Adipocyte (in vitro differentiated cells): ENCODE measurements around the gene PLCL1.

Experiments
- DNase-seq: peaks from one replicate; pipeline ENCODE4 v3.0.0-alpha.2; 2015; ENCODE audit warnings: low read depth
- H3K27me3 ChIP-seq: replicated peaks from 2 replicates; pipeline ENCODE4 v1.7.0; 2013; ENCODE audit warnings: mild to moderate bottlenecking, low read length, moderate library complexity; ENCODE audit not compliant: control insufficient read depth, insufficient read depth
- H3K36me3 ChIP-seq: 2 replicates; pipeline ENCODE4 v1.7.0; 2013; ENCODE audit warnings: low read length, mild to moderate bottlenecking, moderate library complexity; ENCODE audit not compliant: control insufficient read depth, insufficient read depth, severe bottlenecking
- H3K4me1 ChIP-seq: 2 replicates; pipeline ENCODE4 v1.7.0; 2013; ENCODE audit warnings: mild to moderate bottlenecking, low read length, moderate library complexity; ENCODE audit not compliant: control insufficient read depth, insufficient read depth
- H3K4me3 ChIP-seq: 2 replicates; pipeline ENCODE4 v1.7.0; 2013; ENCODE audit warnings: mild to moderate bottlenecking, low read length, moderate library complexity
- H3K9ac ChIP-seq: 2 replicates; pipeline ENCODE4 v1.7.0; 2013; ENCODE audit warnings: mild to moderate bottlenecking, low read length, moderate library complexity
- H3K9me3 ChIP-seq: 2 replicates; pipeline ENCODE4 v1.7.0; 2013; ENCODE audit warnings: mild to moderate bottlenecking, low read length, moderate library complexity; ENCODE audit not compliant: control insufficient read depth

PLCL1 gene

GRCh38 chr2:198134293-198134955, 330.0 kb downstream of the PLCL1 start:
- H3K9ac ChIP-seq: no peak overlapping the region
- no peak for DNase-seq
- H3K4me1 ChIP-seq: peaks cover 17% of the 10 kb centered on the region
- peaks cover 2% of the 10 kb centered on the region for H3K27me3 ChIP-seq
- no peaks in the 10 kb centered on the region for H3K9me3 ChIP-seq
- H3K36me3 ChIP-seq: no peaks in the 10 kb centered on the region
- H3K4me3 ChIP-seq: no peak overlapping the region

GRCh38 chr2:198135481-198135934, 331.1 kb downstream of the PLCL1 start:
- Histone ChIP-seq H3K27me3 (peaks cover 2% of the 10 kb centered on the region), H3K36me3 (no peaks in the 10 kb centered on the region), H3K4me1 (peaks cover 17% of the 10 kb centered on the region), H3K9ac (no peak overlapping the region), H3K9me3 (no peaks in the 10 kb centered on the region), H3K4me3 (no peak overlapping the region)
- peak; percentile 40 for DNase-seq

- Histone ChIP-seq H3K4me1 (peaks cover 17% of the 10 kb centered on the region), H3K4me3 (no peak overlapping the region), H3K36me3 (no peaks in the 10 kb centered on the region), H3K27me3 (no peaks in the 10 kb centered on the region), H3K9ac (no peak overlapping the region), H3K9me3 (no peaks in the 10 kb centered on the region)
- DNase-seq: no peak
Measured at GRCh38 chr2:198136142-198136541, 331.7 kb downstream of the PLCL1 start.

DNA sequence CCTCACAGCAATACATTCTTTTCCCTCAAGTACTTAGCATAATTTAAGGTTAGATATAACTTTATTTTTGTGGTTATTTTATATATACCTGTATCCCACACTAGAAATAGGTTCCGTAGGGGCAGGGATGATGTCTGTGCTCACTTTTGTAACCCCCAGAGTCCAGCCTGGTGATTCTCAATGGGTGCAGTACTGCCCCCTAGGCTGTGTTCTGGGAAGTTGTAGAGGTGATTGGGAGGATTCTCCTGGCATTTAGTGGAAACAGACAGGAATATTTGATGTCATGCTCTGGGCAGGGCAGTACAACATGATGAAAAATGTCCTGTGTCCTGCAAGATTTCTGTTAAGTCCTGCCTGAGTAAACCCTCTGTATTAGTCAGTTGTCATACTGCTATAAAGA, 333.3 kb downstream of the PLCL1 start:
- H3K27me3 ChIP-seq: no peaks in the 10 kb centered on the region
- H3K36me3 ChIP-seq: no peaks in the 10 kb centered on the region
- H3K4me3 ChIP-seq: no peak overlapping the region
- DNase-seq: no peak
- H3K9ac ChIP-seq: no peak overlapping the region
- no peaks in the 10 kb centered on the region for H3K9me3 ChIP-seq
- H3K4me1 ChIP-seq: peaks cover 17% of the 10 kb centered on the region

GRCh38 chr2:198141726-198142125, 337.3 kb downstream of the PLCL1 start:
- H3K4me3 ChIP-seq: no peak overlapping the region
- H3K27me3 ChIP-seq: no peaks in the 10 kb centered on the region
- no peaks in the 10 kb centered on the region for H3K9me3 ChIP-seq
- H3K36me3 ChIP-seq: no peaks in the 10 kb centered on the region
- no peak for DNase-seq
- H3K4me1 ChIP-seq: no peaks in the 10 kb centered on the region
- H3K9ac ChIP-seq: no peak overlapping the region

- Histone ChIP-seq H3K27me3 (no peaks in the 10 kb centered on the region), H3K9ac (no peak overlapping the region), H3K9me3 (no peaks in the 10 kb centered on the region), H3K4me1 (no peaks in the 10 kb centered on the region), H3K36me3 (no peaks in the 10 kb centered on the region), H3K4me3 (no peak overlapping the region)
- DNase-seq: no peak
Measured at GRCh38 chr2:198143156-198143555, 338.8 kb downstream of the PLCL1 start.

DNA sequence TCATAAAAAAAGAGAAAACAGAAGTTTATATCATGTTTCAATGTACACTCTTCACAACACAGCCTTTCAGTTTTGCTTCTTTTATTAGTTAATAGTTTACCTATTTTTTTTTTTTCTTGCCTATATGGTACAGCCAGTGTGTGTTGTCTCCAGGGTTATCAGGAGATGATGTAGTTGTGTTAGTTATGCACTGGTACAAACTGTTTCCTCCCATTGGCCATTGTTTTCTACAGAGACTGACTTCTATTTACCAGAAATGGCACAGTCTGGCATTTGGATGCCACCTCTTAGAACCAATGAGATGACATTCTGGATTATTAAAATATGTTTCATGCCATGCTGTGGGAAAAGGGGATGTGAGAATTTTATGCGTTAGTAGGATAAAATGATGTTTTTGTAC, 339.4 kb downstream of the PLCL1 start:
- no peak overlapping the region for H3K4me3 ChIP-seq
- no peak for DNase-seq
- no peaks in the 10 kb centered on the region for H3K4me1 ChIP-seq
- H3K27me3 ChIP-seq: no peaks in the 10 kb centered on the region
- no peaks in the 10 kb centered on the region for H3K9me3 ChIP-seq
- no peak overlapping the region for H3K9ac ChIP-seq
- H3K36me3 ChIP-seq: no peaks in the 10 kb centered on the region

DNA sequence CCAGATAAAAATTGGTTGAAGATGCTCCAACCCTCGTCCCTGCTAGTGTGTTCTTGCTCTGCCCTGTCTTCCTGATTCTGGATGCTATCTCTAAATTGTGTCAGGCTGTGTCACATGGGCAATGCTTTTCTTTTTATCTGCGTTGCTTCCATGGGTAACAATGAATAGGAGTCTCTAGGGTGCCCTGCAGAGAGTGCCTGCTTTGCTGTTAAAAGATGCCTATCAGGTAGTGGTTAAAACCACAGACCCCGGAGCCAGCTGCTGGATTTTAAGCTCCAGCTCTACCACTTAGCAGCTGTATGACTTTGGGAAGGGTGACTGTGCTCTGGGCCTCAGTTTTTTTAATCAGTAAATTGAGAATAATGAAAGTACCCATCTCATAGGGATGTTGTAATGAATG, 340.3 kb downstream of the PLCL1 start:
- H3K36me3 ChIP-seq: no peaks in the 10 kb centered on the region
- DNase-seq: no peak
- H3K27me3 ChIP-seq: no peaks in the 10 kb centered on the region
- H3K9ac ChIP-seq: no peak overlapping the region
- no peaks in the 10 kb centered on the region for H3K4me1 ChIP-seq
- no peaks in the 10 kb centered on the region for H3K9me3 ChIP-seq
- no peak overlapping the region for H3K4me3 ChIP-seq

DNA sequence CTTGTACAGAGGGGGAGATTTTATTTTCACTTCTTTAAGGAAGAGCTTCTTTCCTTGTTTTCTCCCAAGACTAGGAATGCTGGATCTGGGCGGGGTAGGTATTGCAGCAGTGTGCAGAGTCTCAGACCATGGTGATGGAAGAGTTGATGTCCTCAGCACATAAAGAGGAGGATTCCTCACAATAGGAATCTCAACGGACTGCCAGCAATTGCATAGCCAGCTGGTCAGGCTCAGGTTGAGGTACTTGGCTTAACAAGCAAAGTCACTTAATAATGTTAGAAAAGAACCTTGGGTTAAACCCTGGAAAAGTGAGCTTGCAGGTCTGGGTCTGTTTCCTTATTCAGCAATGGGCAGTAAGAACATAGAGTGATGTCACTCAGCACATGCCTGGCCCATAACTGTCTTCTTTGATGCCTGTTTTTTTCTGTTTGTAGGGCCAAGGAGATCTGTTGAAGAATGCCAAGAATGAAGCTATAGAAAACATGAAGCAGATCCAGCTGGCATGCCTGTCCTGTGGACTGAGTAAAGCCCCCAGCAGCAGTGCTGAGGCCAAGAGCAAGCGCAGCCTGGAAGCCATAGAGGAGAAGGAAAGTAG, 342.1 kb downstream of the PLCL1 start:
- no peak overlapping the region for H3K4me3 ChIP-seq
- no peaks in the 10 kb centered on the region for H3K9me3 ChIP-seq
- no peaks in the 10 kb centered on the region for H3K4me1 ChIP-seq
- no peaks in the 10 kb centered on the region for H3K36me3 ChIP-seq
- no peak for DNase-seq
- no peak overlapping the region for H3K9ac ChIP-seq
- H3K27me3 ChIP-seq: no peaks in the 10 kb centered on the region

DNA sequence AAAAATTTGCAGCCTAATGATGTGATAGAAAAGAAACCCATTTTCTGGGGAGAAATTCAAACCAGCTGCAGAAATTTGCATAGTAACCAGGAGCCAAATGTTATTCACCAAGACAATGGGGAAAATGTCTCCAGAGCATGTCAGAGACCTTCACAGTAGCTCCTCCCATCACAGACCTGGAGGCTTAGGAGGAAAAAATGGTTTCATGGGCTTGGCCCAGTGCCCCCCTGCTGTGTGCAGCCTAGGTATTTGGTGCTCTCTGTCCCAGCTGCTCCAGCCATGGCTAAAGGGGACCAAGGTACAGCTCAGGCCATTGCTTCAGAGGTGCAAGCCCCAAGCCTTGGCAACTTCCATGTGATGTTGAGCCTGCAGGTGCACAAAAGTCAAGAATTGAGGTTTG, 352.9 kb downstream of the PLCL1 start:
- H3K36me3 ChIP-seq: no peaks in the 10 kb centered on the region
- no peak for DNase-seq
- H3K9ac ChIP-seq: no peak overlapping the region
- no peaks in the 10 kb centered on the region for H3K27me3 ChIP-seq
- no peaks in the 10 kb centered on the region for H3K4me1 ChIP-seq
- H3K4me3 ChIP-seq: no peak overlapping the region
- peaks cover 12% of the 10 kb centered on the region for H3K9me3 ChIP-seq

- Histone ChIP-seq H3K4me1 (no peaks in the 10 kb centered on the region), H3K9ac (no peak overlapping the region), H3K36me3 (no peaks in the 10 kb centered on the region), H3K4me3 (no peak overlapping the region), H3K9me3 (peaks cover 8% of the 10 kb centered on the region), H3K27me3 (no peaks in the 10 kb centered on the region)
- no peak for DNase-seq
Measured at GRCh38 chr2:198161151-198161550, 356.8 kb downstream of the PLCL1 start.

DNA sequence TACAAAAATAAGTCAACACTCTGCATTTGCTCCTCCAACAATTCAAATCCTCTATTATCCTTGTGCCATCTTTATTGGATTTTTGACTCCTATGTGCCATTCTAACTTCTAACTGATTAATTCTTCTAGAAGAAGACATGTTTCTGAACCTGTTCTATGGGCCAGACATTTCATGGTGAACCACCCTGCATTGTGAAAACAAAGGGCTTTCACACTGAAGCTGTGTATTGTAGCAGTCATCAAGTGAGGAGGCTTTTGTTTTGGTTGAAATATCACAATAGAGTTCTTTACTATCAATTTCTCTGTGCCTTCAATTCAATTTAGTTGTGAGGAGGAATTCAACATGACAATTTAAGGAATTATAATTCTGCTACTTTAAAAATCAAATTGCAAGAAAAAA, 357.9 kb downstream of the PLCL1 start:
- Histone ChIP-seq H3K27me3 (no peaks in the 10 kb centered on the region), H3K4me3 (no peak overlapping the region), H3K36me3 (no peaks in the 10 kb centered on the region), H3K9ac (no peak overlapping the region), H3K4me1 (no peaks in the 10 kb centered on the region), H3K9me3 (peaks cover 5% of the 10 kb centered on the region)
- no peak for DNase-seq
